ENCODE results near the gene VMAC. TPM values are rescaled to one million over a fixed set of nuclear protein-coding genes. Genes with fewer than 3 reads are reported as not detected.

The VMAC gene
- polyA plus RNA-seq, 2 of the 4 experiments (the other 2 are of a cell fraction) = 1.1 to 1.6 TPM

DNA sequence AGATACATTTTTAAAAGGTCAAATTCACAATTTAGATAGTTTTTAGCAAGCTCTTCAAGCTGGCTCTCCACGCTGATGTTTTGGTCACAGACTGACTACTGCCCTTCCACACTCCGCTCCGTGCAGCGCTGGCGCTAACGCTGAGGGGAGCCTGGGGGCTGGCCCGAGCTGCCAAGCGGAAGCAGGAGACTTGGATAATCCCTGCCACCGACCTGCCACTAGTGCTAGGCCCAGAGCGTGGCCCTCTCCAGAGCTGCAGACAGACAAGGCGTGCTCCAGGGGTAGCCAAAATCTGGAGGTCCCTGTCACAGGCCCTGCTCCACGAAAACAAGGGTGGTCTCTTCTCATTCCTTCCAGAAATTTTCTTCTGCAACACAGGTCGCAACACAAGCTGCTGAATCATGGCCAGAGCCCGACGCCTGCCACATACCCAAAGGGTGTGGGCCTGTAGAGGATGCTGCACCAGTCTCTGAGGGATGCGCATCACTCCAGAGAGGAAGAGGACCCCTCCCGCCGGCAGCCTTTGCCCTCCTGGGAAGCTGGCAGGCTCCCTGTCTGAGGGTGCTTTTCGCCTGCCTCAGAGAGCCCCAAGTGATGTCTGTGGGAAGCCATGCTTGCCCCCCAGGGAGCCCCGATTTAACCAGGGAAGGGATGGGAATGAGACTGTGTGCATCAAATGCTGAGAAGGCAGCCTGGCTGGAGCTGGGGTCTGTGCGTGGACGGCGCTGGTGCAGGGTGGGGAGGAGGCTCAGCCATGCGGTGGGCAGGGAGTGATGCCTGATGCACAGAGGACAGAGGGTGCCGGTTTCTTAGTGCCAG is 31.0 kb downstream of the VMAC start:
- ATAC-seq (no peak), FAIRE-seq (no peak), DNase-seq (ENCODE audit: low read depth in 1 of 2, low spot score in 1 of 2) (no peak)
- Histone ChIP-seq H3K4me3 (no peak overlapping the region), H3K4me1 (no peaks in the 10 kb centered on the region), H3K27ac (no peak overlapping the region), H3K9me3 (no peaks in the 10 kb centered on the region), H3K4me2 (no peak overlapping the region)
- CTCF ChIA-PET = interaction anchor here (0.6 to 2.0 kb wide), 4 partner anchors 32 to 215 kb away, joined by 3 to 6 read pairs (median 4); no protein-coding TSS in a partner anchor
- 95% methylated on average over 20 of the region's 25 CpGs for WGBS (ENCODE audit: missing lambda C conversion rate)
- POLR2A ChIA-PET = no interaction called here
- no peak for TF ChIP-seq ZFP36 (IDR thresholded peaks at IDR 0.05; ENCODE audit: borderline replicate concordance, partially characterized antibody)

DNA sequence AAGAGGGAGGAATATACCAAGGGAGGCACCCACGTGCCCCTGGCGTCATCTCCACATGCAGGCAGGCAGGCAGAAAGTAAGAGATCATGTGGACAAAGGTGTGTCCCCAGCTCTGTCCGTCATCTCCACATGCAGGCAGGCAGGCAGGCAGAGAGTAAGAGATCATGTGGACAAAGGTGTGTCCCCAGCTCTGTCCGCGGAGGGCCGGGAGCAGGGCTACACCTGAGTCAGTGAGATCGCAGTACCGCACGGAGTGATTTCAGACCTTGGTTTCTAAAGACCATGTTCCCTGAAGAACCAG is 31.6 kb downstream of the VMAC start:
- 92% methylated on average over 9 of the region's 9 CpGs for WGBS (ENCODE audit: missing lambda C conversion rate)
- ChIA-PET CTCF (interaction anchor here (1.9 to 2.0 kb wide), 2 partner anchors 32 to 132 kb away, joined by 5 to 6 read pairs; no protein-coding TSS in a partner anchor), POLR2A (no interaction called here)
- DNase-seq (ENCODE audit: low read depth in 1 of 2, low spot score in 1 of 2) (no peak), FAIRE-seq (no peak), ATAC-seq (no peak)
- TF ChIP-seq SREBF2 (IDR thresholded peaks at IDR 0.05) (no peak), NPAS2 (CRISPR knock-in tag; IDR thresholded peaks at IDR 0.05; ENCODE audit: borderline replicate concordance) (no peak), JUNB (IDR thresholded peaks at IDR 0.05) (no peak), HEYL (CRISPR knock-in tag; IDR thresholded peaks at IDR 0.05) (no peak), HOXA7 (CRISPR knock-in tag; IDR thresholded peaks at IDR 0.05) (no peak), TP53 (CRISPR knock-in tag; IDR thresholded peaks at IDR 0.05) (no peak)
- TF ChIP-seq, protein P1, sequence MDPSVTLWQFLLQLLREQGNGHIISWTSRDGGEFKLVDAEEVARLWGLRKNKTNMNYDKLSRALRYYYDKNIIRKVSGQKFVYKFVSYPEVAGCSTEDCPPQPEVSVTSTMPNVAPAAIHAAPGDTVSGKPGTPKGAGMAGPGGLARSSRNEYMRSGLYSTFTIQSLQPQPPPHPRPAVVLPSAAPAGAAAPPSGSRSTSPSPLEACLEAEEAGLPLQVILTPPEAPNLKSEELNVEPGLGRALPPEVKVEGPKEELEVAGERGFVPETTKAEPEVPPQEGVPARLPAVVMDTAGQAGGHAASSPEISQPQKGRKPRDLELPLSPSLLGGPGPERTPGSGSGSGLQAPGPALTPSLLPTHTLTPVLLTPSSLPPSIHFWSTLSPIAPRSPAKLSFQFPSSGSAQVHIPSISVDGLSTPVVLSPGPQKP (IDR thresholded peaks at IDR 0.05; ENCODE audit: low read depth, low read length) = no peak
- H3K4me2 ChIP-seq = no peak overlapping the region
- no peak overlapping the region for H3K27ac ChIP-seq
- no peak overlapping the region for H3K4me3 ChIP-seq
- no peaks in the 10 kb centered on the region for H3K9me3 ChIP-seq
- H3K4me1 ChIP-seq = no peaks in the 10 kb centered on the region

DNA sequence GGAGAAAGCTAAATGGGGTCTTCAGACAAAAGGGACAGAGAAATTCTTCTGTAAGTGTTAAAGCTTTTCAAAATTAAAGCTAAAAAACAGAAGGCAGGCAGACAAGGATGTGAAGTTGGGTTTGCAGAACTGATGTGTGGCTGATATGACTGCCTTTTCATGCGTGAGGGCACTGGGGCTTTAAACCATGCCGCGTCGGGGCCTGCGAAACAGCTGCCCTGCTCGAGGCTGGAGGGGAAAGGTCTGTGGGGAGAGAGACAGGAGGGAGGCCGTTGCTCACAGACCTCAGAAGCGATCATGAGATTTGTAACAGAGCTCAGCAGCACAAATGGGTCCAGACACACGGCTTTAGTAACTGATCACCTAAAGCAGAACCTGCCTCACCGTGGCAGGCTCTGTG is 32.9 kb downstream of the VMAC start:
- CTCF ChIA-PET = interaction anchor here (0.6 to 2.0 kb wide), 3 partner anchors 23 to 164 kb away, joined by 3 to 6 read pairs (median 3); no protein-coding TSS in a partner anchor
- no peak for ATAC-seq
- no peak for DNase-seq (ENCODE audit: low read depth in 1 of 2, low spot score in 1 of 2)
- Histone ChIP-seq H3K4me2 (no peak overlapping the region), H3K27ac (no peak overlapping the region), H3K9me3 (no peaks in the 10 kb centered on the region), H3K4me3 (no peak overlapping the region), H3K4me1 (no peaks in the 10 kb centered on the region)
- TF ChIP-seq HOXA7 (CRISPR knock-in tag; IDR thresholded peaks at IDR 0.05) = no peak
- no peak for TF ChIP-seq BCL3 (IDR thresholded peaks at IDR 0.05)
- no peak for TF ChIP-seq RARB (CRISPR knock-in tag; IDR thresholded peaks at IDR 0.05)
- TF ChIP-seq EHF (CRISPR knock-in tag; IDR thresholded peaks at IDR 0.05) = no peak
- no peak for TF ChIP-seq GATA3 (IDR thresholded peaks at IDR 0.05; ENCODE audit: borderline replicate concordance)
- TF ChIP-seq CBX2 (IDR thresholded peaks at IDR 0.05; ENCODE audit: borderline replicate concordance, low read depth) = no peak
- TF ChIP-seq TP53 (CRISPR knock-in tag; IDR thresholded peaks at IDR 0.05) = no peak
- TF ChIP-seq RCOR1 (IDR thresholded peaks at IDR 0.05; ENCODE audit: low read depth, low read length) = no peak
- no peak for TF ChIP-seq CHD4 (IDR thresholded peaks at IDR 0.05; ENCODE audit: borderline replicate concordance)
- TF ChIP-seq, protein P2, sequence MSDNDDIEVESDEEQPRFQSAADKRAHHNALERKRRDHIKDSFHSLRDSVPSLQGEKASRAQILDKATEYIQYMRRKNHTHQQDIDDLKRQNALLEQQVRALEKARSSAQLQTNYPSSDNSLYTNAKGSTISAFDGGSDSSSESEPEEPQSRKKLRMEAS (IDR thresholded peaks at IDR 0.05) = no peak
- POLR2A ChIA-PET = interaction anchor here (1.2 kb wide), 1 partner anchor 33 kb away, joined by 3 read pairs; no protein-coding TSS in a partner anchor
- WGBS (ENCODE audit: missing lambda C conversion rate) = 82% methylated on average over 9 of the region's 10 CpGs
- no peak for FAIRE-seq
